HepG2 (cell line): Measurements from ENCODE around the gene NEUROG2. TPM values are rescaled to one million over a fixed set of nuclear protein-coding genes. Genes with fewer than 3 reads are reported as not detected.
A peak's percentile ranks its signal among the peaks of the same experiment; 100 is the strongest.

Experiments used
- ATF7 ChIP-seq, 2 experiments: fragments of 450-650 bp in 1 of 2; sonication (generic) in 1 of 2; formaldehyde crosslinking in 1 of 2; IDR thresholded peaks; 2 replicates each; pipeline versions ENCODE4 v1.4.0 to v1.6.1; 2016 to 2020; ENCODE audit warnings: antibody characterized with exemption in 1 of 2, mild to moderate bottlenecking in 1 of 2, missing genetic modification reagents in 1 of 2
- ATF7-NPFF ChIP-seq: sonication (generic); formaldehyde crosslinking; IDR thresholded peaks from 2 replicates; pipeline ENCODE4 v1.8.1; 2023; ENCODE audit warnings: mild to moderate bottlenecking, low read depth, missing genetic modification reagents, moderate library complexity
- CBX5 ChIP-seq: sonication (generic); formaldehyde crosslinking; IDR thresholded peaks from 2 replicates; pipeline ENCODE4 v1.4.0; 2020; ENCODE audit warnings: missing genetic modification reagents, borderline replicate concordance
- FOSL2 ChIP-seq: sonication (generic); formaldehyde crosslinking; IDR thresholded peaks from 2 replicates; pipeline ENCODE4 v1.4.0; 2020; ENCODE audit warnings: missing genetic modification reagents
- GATAD1 ChIP-seq: IDR thresholded peaks from 2 replicates; pipeline ENCODE4 v1.6.1; 2016; ENCODE audit warnings: missing genetic modification reagents, missing compliant biosample characterization
- HHEX ChIP-seq: IDR thresholded peaks from 2 replicates; pipeline ENCODE4 v1.6.1; 2016; ENCODE audit warnings: control low read depth
- KDM2A ChIP-seq: sonication (generic); formaldehyde crosslinking; IDR thresholded peaks from 2 replicates; pipeline ENCODE4 v1.4.0; 2020; ENCODE audit warnings: low read depth, missing genetic modification reagents, borderline replicate concordance
- KLF15 ChIP-seq: sonication (generic); formaldehyde crosslinking; IDR thresholded peaks from 2 replicates; pipeline ENCODE4 v1.8.1; 2023; ENCODE audit warnings: borderline replicate concordance, mild to moderate bottlenecking, inconsistent platforms, missing genetic modification reagents, mixed read lengths
- NR2F6 ChIP-seq, 2 experiments: IDR thresholded peaks; 2 replicates each; pipeline ENCODE4 v1.6.1; 2016; ENCODE audit warnings: antibody characterized with exemption in 1 of 2, mild to moderate bottlenecking in 1 of 2
- NRL ChIP-seq: sonication (generic); formaldehyde crosslinking; IDR thresholded peaks from 2 replicates; pipeline ENCODE4 v1.5.0; 2020; ENCODE audit warnings: missing genetic modification reagents, mild to moderate bottlenecking, moderate library complexity, borderline replicate concordance
- PHF8 ChIP-seq: sonication (generic); formaldehyde crosslinking; IDR thresholded peaks from 2 replicates; pipeline ENCODE4 v1.5.0; 2020; ENCODE audit warnings: missing genetic modification reagents
- ZKSCAN5 ChIP-seq: sonication (generic); formaldehyde crosslinking; IDR thresholded peaks from 2 replicates; pipeline ENCODE4 v1.5.1; 2020; ENCODE audit warnings: mild to moderate bottlenecking, missing genetic modification reagents
- ZNF136 ChIP-seq: sonication (generic); formaldehyde crosslinking; IDR thresholded peaks from 2 replicates; pipeline ENCODE4 v1.8.1; 2022; ENCODE audit warnings: low read depth, mild to moderate bottlenecking, moderate library complexity, missing genetic modification reagents
- ZNF777 ChIP-seq: sonication (generic); formaldehyde crosslinking; IDR thresholded peaks from 2 replicates; pipeline ENCODE4 v1.4.0; 2020; ENCODE audit warnings: missing genetic modification reagents
- ZNF792 ChIP-seq: IDR thresholded peaks from 2 replicates; pipeline ENCODE4 v1.6.1; 2016
- polyA plus RNA-seq, 8 experiments: library from polyadenylated mRNA; depleted of rRNA in 3 of 8; stranded (reverse) in 7 of 8; unstranded in 1 of 8; fragments of >200 nt; fragmentation: Illumina TruSeq in 4 of 8; extraction: Trizol in 4 of 8; gene quantifications; 2 replicates each; pipeline versions ENCODE4 v1.2.1 to v1.2.3, GENCODE V29; 2011 to 2016; ENCODE audit warnings: low read depth in 4 of 8, missing spikeins in 1 of 8, mixed read lengths in 1 of 8; ENCODE audit not compliant: insufficient read depth in 1 of 8
- total RNA-seq, 5 experiments: library from RNA; depleted of rRNA; stranded (reverse); fragments of >200 nt; fragmentation: Illumina TruSeq; extraction: Trizol; gene quantifications; 2 replicates each; pipeline ENCODE4 v1.2.3, GENCODE V29; 2016; ENCODE audit warnings: low read depth in 1 of 5
- TF ChIP-seq, protein P1 (sequence below): sonication (generic); formaldehyde crosslinking; IDR thresholded peaks from 2 replicates; pipeline ENCODE4 v1.4.0; 2020; ENCODE audit warnings: missing genetic modification reagents
- TF ChIP-seq, protein P2 (sequence below): sonication (generic); formaldehyde crosslinking; IDR thresholded peaks from 2 replicates; pipeline ENCODE4 v1.4.0; 2020; ENCODE audit warnings: mild to moderate bottlenecking, missing genetic modification reagents
- TF ChIP-seq, protein P3 (sequence below): sonication (generic); formaldehyde crosslinking; IDR thresholded peaks from 2 replicates; pipeline ENCODE4 v1.5.1; 2020; ENCODE audit warnings: mild to moderate bottlenecking, missing genetic modification reagents, moderate library complexity
- TF ChIP-seq, protein P4 (sequence below): sonication (generic); formaldehyde crosslinking; IDR thresholded peaks from 2 replicates; pipeline ENCODE4 v1.4.0; 2020; ENCODE audit warnings: missing genetic modification reagents

NEUROG2 gene
- total and polyA plus RNA-seq, 2 of the 13 experiments (the other 11 are each of a cell fraction or from before 2014, with no cell fraction given), result not detected

DNA sequence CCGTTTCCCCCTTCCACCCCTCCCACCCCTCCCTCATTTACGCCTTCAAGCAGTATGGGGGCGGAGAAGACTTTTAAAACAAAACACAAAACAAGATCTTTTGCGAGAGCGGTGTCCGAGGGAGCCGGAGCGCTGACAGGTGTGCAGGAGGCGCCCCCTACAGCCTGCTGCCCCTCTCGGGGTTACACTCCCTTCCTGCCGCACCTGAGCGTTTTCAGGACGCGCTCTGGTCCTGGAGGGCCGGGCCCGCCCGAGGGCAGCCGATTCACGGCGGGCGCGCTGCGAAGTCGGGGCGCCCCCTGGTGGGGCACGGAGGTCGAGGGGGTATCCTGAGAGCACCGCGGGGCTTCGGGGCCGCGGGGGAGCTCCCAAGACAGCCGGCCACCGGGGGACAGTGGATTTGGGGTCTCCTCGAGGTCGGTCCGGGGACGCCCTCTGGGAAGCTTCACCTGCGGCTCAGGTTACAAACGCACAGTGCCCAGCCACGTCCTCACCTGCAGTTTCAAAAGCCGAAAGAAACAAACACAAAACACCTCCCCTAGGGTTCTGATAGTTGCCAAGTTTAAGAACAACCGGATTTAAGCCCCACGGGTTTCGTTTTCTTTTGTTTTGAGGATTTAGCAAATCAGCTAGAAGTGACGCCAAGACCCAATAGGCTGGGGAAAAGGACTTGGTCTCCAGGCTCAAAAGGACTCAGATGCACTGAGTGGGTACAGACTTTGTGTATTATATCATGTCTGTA is 8.0 kb upstream of the NEUROG2 start (continued):
- TF ChIP-seq GATAD1 (CRISPR knock-in tag) (peak; percentile 58), KDM2A (CRISPR knock-in tag) (peak; percentile 97), HHEX (CRISPR knock-in tag) (no peak), NRL (peak; percentile 45; the same call in 1 of the 2 replicates), NR2F6 (IDR thresholded peaks at IDR 0.05) (no peak), NR2F6 (CRISPR knock-in tag; IDR thresholded peaks at IDR 0.05) (no peak), CBX5 (CRISPR knock-in tag) (0 out of 2 replicates have a peak, but pooled peaks have one; percentile 37), ZNF777 (CRISPR knock-in tag) (peak; percentile 62), ZNF792 (no peak), ZKSCAN5 (CRISPR knock-in tag) (no peak), KLF15 (no peak), ATF7-NPFF (CRISPR knock-in tag) (peak; percentile 58; the same call in 1 of the 2 replicates), FOSL2 (CRISPR knock-in tag) (peak; percentile 45; the same call in 1 of the 2 replicates), ZNF136 (CRISPR knock-in tag) (0 out of 2 replicates have a peak, but pooled peaks have one; percentile 48), PHF8 (CRISPR knock-in tag) (0 out of 2 replicates have a peak, but pooled peaks have one; percentile 30), ATF7 (IDR thresholded peaks at IDR 0.05) (no peak), ATF7 (CRISPR knock-in tag; IDR thresholded peaks at IDR 0.05) (no peak)
- TF ChIP-seq, protein P1, sequence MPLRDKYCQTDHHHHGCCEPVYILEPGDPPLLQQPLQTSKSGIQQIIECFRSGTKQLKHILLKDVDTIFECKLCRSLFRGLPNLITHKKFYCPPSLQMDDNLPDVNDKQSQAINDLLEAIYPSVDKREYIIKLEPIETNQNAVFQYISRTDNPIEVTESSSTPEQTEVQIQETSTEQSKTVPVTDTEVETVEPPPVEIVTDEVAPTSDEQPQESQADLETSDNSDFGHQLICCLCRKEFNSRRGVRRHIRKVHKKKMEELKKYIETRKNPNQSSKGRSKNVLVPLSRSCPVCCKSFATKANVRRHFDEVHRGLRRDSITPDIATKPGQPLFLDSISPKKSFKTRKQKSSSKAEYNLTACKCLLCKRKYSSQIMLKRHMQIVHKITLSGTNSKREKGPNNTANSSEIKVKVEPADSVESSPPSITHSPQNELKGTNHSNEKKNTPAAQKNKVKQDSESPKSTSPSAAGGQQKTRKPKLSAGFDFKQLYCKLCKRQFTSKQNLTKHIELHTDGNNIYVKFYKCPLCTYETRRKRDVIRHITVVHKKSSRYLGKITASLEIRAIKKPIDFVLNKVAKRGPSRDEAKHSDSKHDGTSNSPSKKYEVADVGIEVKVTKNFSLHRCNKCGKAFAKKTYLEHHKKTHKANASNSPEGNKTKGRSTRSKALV, result 0 out of 2 replicates have a peak, but pooled peaks have one; percentile 56
- TF ChIP-seq, protein P2, sequence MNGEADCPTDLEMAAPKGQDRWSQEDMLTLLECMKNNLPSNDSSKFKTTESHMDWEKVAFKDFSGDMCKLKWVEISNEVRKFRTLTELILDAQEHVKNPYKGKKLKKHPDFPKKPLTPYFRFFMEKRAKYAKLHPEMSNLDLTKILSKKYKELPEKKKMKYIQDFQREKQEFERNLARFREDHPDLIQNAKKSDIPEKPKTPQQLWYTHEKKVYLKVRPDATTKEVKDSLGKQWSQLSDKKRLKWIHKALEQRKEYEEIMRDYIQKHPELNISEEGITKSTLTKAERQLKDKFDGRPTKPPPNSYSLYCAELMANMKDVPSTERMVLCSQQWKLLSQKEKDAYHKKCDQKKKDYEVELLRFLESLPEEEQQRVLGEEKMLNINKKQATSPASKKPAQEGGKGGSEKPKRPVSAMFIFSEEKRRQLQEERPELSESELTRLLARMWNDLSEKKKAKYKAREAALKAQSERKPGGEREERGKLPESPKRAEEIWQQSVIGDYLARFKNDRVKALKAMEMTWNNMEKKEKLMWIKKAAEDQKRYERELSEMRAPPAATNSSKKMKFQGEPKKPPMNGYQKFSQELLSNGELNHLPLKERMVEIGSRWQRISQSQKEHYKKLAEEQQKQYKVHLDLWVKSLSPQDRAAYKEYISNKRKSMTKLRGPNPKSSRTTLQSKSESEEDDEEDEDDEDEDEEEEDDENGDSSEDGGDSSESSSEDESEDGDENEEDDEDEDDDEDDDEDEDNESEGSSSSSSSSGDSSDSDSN (CRISPR knock-in tag), result peak; percentile 81
- TF ChIP-seq, protein P3, sequence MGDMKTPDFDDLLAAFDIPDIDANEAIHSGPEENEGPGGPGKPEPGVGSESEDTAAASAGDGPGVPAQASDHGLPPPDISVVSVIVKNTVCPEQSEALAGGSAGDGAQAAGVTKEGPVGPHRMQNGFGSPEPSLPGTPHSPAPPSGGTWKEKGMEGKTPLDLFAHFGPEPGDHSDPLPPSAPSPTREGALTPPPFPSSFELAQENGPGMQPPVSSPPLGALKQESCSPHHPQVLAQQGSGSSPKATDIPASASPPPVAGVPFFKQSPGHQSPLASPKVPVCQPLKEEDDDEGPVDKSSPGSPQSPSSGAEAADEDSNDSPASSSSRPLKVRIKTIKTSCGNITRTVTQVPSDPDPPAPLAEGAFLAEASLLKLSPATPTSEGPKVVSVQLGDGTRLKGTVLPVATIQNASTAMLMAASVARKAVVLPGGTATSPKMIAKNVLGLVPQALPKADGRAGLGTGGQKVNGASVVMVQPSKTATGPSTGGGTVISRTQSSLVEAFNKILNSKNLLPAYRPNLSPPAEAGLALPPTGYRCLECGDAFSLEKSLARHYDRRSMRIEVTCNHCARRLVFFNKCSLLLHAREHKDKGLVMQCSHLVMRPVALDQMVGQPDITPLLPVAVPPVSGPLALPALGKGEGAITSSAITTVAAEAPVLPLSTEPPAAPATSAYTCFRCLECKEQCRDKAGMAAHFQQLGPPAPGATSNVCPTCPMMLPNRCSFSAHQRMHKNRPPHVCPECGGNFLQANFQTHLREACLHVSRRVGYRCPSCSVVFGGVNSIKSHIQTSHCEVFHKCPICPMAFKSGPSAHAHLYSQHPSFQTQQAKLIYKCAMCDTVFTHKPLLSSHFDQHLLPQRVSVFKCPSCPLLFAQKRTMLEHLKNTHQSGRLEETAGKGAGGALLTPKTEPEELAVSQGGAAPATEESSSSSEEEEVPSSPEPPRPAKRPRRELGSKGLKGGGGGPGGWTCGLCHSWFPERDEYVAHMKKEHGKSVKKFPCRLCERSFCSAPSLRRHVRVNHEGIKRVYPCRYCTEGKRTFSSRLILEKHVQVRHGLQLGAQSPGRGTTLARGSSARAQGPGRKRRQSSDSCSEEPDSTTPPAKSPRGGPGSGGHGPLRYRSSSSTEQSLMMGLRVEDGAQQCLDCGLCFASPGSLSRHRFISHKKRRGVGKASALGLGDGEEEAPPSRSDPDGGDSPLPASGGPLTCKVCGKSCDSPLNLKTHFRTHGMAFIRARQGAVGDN (CRISPR knock-in tag), result peak; percentile 63
- TF ChIP-seq, protein P4, sequence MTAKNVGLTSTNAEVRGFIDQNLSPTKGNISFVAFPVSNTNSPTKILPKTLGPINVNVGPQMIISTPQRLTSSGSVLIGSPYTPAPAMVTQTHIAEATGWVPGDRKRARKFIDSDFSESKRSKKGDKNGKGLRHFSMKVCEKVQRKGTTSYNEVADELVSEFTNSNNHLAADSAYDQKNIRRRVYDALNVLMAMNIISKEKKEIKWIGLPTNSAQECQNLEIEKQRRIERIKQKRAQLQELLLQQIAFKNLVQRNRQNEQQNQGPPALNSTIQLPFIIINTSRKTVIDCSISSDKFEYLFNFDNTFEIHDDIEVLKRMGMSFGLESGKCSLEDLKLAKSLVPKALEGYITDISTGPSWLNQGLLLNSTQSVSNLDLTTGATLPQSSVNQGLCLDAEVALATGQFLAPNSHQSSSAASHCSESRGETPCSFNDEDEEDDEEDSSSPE, result peak; percentile 59; the same call in 1 of the 2 replicates
